HK-2 (cell line): Measurements from ENCODE around the gene AMPD2.

Source experiments
- DNase-seq: peaks from one replicate; pipeline ENCODE4 v3.0.0-alpha.2; 2018; ENCODE audit not compliant: unreplicated experiment

Gene AMPD2

GRCh38 chr1:109617291-109617801 lies 2.3 kb upstream of the AMPD2 start:
- DNase-seq: no peak

GRCh38 chr1:109618661-109619575 lies 719 bp upstream of the AMPD2 start:
- DNase-seq: no peak

- DNase-seq: peak; percentile 65
Measured at GRCh38 chr1:109620401-109620791, 759 bp downstream of the AMPD2 start.

- peak; percentile 94 for DNase-seq
Measured at GRCh38 chr1:109620841-109621286, 1.2 kb downstream of the AMPD2 start.

- DNase-seq: no peak
Measured at GRCh38 chr1:109621379-109622136, 1.9 kb downstream of the AMPD2 start.

- DNase-seq: no peak
Measured at GRCh38 chr1:109622137-109622892, 2.7 kb downstream of the AMPD2 start.

GRCh38 chr1:109622895-109623294 lies 3.3 kb downstream of the AMPD2 start:
- DNase-seq: no peak

- DNase-seq: no peak
Measured at GRCh38 chr1:109623601-109624161, 4.0 kb downstream of the AMPD2 start.

- DNase-seq: no peak
Measured at GRCh38 chr1:109624201-109625010, 4.8 kb downstream of the AMPD2 start.

- DNase-seq: no peak
Measured at GRCh38 chr1:109625176-109625575, 5.5 kb downstream of the AMPD2 start.

- no peak for DNase-seq
Measured at GRCh38 chr1:109625601-109626560, 6.2 kb downstream of the AMPD2 start.

- DNase-seq: no peak
Measured at GRCh38 chr1:109626682-109627408, 7.2 kb downstream of the AMPD2 start.

GRCh38 chr1:109627692-109628399 lies 8.2 kb downstream of the AMPD2 start:
- peak; percentile 91 for DNase-seq

- DNase-seq: peak; percentile 93
Measured at GRCh38 chr1:109628540-109629321, 9.1 kb downstream of the AMPD2 start.

GRCh38 chr1:109629372-109630030 lies 9.9 kb downstream of the AMPD2 start:
- DNase-seq: no peak

GRCh38 chr1:109630081-109630897 lies 10.7 kb downstream of the AMPD2 start:
- DNase-seq: no peak
